OCI-LY7 (cell line): Measurements from ENCODE around the gene DHCR7. TPM values are rescaled to one million over a fixed set of nuclear protein-coding genes. Genes with fewer than 3 reads are reported as not detected.

Source experiments
- BruUV-seq: library from RNA; stranded (reverse); fragments of 400-500 nt; replicated peaks from 2 replicates; lab custom pipeline; 2021; lab: Mats Ljungman, UMichigan
- CTCF ChIA-PET: fragments of 300-600 bp; sonication (Branson Sonifier 250); formaldehyde crosslinking; loops from one replicate; lab custom pipeline; 2022; ENCODE audit warnings: antibody characterized with exemption; ENCODE audit not compliant: unreplicated experiment; lab: Charles Lee
- POLR2A ChIA-PET: fragments of 300-600 bp; sonication (Branson Sonifier 250); formaldehyde crosslinking; loops from one replicate; lab custom pipeline; 2022; ENCODE audit warnings: antibody characterized with exemption; lab: Charles Lee
- DNase-seq: peaks from one replicate; pipeline ENCODE4 v3.0.0-alpha.2; 2015; ENCODE audit warnings: low spot score
- H2AFZ ChIP-seq: fragments of 200-600 bp; sonication (generic), shearing (Covaris generic); 2 replicates; pipeline ENCODE4 v1.6.1; 2014; ENCODE audit warnings: mild to moderate bottlenecking, antibody characterized with exemption, low read length, moderate library complexity
- H3K27ac ChIP-seq: fragments of 200-600 bp; sonication (generic); 2 replicates; pipeline ENCODE4 v1.5.1; 2014; ENCODE audit warnings: mixed run types, low read depth, mild to moderate bottlenecking, moderate library complexity, low read length, inconsistent platforms; ENCODE audit not compliant: poor library complexity, severe bottlenecking
- H3K36me3 ChIP-seq: fragments of 200-600 bp; sonication (generic); 2 replicates; pipeline ENCODE4 v1.6.1; 2014; ENCODE audit warnings: mild to moderate bottlenecking, antibody characterized with exemption, low read length, moderate library complexity, mixed read lengths; ENCODE audit not compliant: insufficient read depth
- H3K4me1 ChIP-seq: fragments of 200-600 bp; sonication (generic); 2 replicates; pipeline ENCODE4 v1.5.1; 2014; ENCODE audit warnings: mild to moderate bottlenecking, low read length; ENCODE audit not compliant: insufficient read depth, poor library complexity, severe bottlenecking
- H3K4me2 ChIP-seq: fragments of 200-600 bp; sonication (generic); 2 replicates; pipeline ENCODE4 v1.6.1; 2014; ENCODE audit warnings: mild to moderate bottlenecking, low read length
- H3K4me3 ChIP-seq: fragments of 200-600 bp; sonication (generic); 2 replicates; pipeline ENCODE4 v1.5.1; 2014; ENCODE audit warnings: mild to moderate bottlenecking, low read depth, low read length; ENCODE audit not compliant: poor library complexity, severe bottlenecking
- H3K79me2 ChIP-seq: fragments of 200-600 bp; sonication (generic); 2 replicates; pipeline ENCODE4 v1.6.1; 2016; ENCODE audit warnings: low read depth, mild to moderate bottlenecking, low read length, moderate library complexity, mixed read lengths; ENCODE audit not compliant: insufficient read depth
- H3K9me2 ChIP-seq: fragments of 200-600 bp; sonication (generic); 2 replicates; pipeline ENCODE4 v1.6.1; 2016; ENCODE audit warnings: mild to moderate bottlenecking, low read length, mixed read lengths; ENCODE audit not compliant: insufficient read depth
- H3K9me3 ChIP-seq: fragments of 200-600 bp; sonication (generic); 2 replicates; pipeline ENCODE4 v1.6.1; 2014; ENCODE audit warnings: mild to moderate bottlenecking, mixed run types, low read length, mixed read lengths
- H4K20me1 ChIP-seq: fragments of 200-600 bp; sonication (generic); 2 replicates; pipeline ENCODE4 v1.6.1; 2014; ENCODE audit warnings: mild to moderate bottlenecking, antibody characterized with exemption, low read length, moderate library complexity, mixed read lengths; ENCODE audit not compliant: insufficient read depth
- CTCF ChIP-seq: fragments of 200-600 bp; sonication (generic); conservative IDR thresholded peaks from 2 replicates; pipeline ENCODE4 v1.5.1; 2014; ENCODE audit warnings: mild to moderate bottlenecking, antibody characterized with exemption, low read length, moderate library complexity, mixed read lengths
- EZH2phosphoT487 ChIP-seq: fragments of 200-600 bp; sonication (generic); IDR thresholded peaks from 2 replicates; pipeline ENCODE4 v1.6.1; 2018; ENCODE audit warnings: low read depth, borderline replicate concordance, mild to moderate bottlenecking, mixed run types, antibody characterized with exemption, low read length, moderate library complexity, mixed read lengths
- intact Hi-C: fragments of 100-400 bp; cut with micrococcal nuclease; formaldehyde crosslinking; loops from one replicate; pipeline ENCODE4 v1.10.0; 2022; ENCODE audit not compliant: unreplicated experiment
- total RNA-seq, 2 experiments: library from RNA; depleted of rRNA in 1 of 2; stranded (reverse); fragments of >200 nt in 1 of 2; shearing (Covaris generic) in 1 of 2; gene quantifications; 2 replicates each; pipeline ENCODE4 v1.2.3, GENCODE V29; 2014 to 2022

The DHCR7 gene
- total RNA-seq, 2 experiments from 2014 or later = 33.4 to 110 TPM

DNA sequence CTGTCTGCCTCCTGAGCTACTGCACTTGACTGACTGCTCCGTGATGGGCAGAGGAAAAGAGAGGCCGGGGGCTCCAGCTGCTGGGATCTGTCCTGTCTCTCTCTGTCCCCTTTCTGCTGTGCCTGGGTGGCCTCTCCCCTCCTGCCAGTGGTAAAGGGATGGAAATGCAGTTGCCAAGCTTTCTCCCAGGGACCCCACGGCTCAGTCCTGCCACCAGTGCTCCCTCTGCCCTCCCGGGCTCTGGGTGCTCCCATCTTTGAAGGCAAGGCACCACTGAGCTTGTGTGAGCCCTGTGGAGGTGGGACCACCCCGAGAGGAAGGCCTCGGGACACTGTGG is 36.8 kb upstream of the DHCR7 start:
- H3K4me2 ChIP-seq = no peak overlapping the region
- POLR2A ChIA-PET = no interaction called here
- no peak overlapping the region for H3K4me3 ChIP-seq
- no peak for TF ChIP-seq EZH2phosphoT487
- no peak for TF ChIP-seq CTCF
- no peaks in the 10 kb centered on the region for H3K79me2 ChIP-seq
- H3K36me3 ChIP-seq = peaks cover 29% of the 10 kb centered on the region
- H3K4me1 ChIP-seq = no peaks in the 10 kb centered on the region
- H3K27ac ChIP-seq = no peak overlapping the region
- no peaks in the 10 kb centered on the region for H3K9me3 ChIP-seq
- CTCF ChIA-PET = no interaction called here
- no peaks in the 10 kb centered on the region for H3K9me2 ChIP-seq
- H4K20me1 ChIP-seq = no peaks in the 10 kb centered on the region
- no peak overlapping the region for H2AFZ ChIP-seq
- intact Hi-C loops = no loop called here
- no TSS peak for BruUV-seq
- no peak for DNase-seq

DNA sequence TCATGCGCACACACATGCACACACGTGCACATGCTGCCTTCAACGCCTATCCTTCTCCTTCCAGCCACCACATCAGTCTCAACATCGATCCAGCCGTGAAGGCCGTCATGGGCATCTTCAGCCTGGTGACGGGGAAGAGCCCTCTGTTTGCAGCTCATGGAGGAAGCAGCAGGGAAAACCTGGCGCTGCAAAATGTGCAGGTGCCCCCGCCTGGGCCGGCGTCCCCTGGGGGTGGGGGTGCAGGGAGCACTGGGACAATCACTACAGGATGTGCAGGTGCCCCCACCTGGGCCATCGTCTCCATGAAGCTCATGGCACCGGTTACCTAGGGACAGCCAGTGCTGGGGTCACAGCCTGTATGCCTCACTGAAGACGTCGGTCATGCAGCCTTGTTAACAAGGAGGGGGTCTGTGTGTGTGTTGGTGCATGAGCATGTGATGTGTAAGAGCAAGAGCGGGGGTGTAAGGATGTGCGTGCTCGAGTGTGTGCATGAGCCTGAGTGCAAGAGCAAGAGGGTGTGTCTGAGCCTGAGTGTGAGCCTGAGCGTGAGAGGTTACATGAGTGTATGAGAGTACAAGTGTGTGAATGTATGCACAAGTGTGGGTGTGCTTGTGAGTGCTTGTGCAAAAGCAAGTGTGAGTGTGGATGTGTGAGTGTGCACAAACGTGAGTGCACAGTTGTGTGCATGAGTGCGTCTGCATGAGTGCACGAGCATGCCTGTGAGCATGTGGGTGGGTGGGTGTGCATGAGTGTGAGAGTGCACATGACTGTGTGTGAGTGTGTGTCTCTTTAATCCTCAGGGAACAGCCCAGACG is 36.3 kb upstream of the DHCR7 start:
- TF ChIP-seq CTCF (no peak), EZH2phosphoT487 (no peak)
- Histone ChIP-seq H3K27ac (no peak overlapping the region), H3K79me2 (no peaks in the 10 kb centered on the region), H3K4me3 (no peak overlapping the region), H2AFZ (no peak overlapping the region), H3K9me2 (no peaks in the 10 kb centered on the region), H3K9me3 (no peaks in the 10 kb centered on the region), H4K20me1 (no peaks in the 10 kb centered on the region), H3K36me3 (peaks cover 29% of the 10 kb centered on the region), H3K4me2 (no peak overlapping the region), H3K4me1 (no peaks in the 10 kb centered on the region)
- POLR2A ChIA-PET = no interaction called here
- no TSS peak for BruUV-seq
- intact Hi-C loops = no loop called here
- CTCF ChIA-PET = no interaction called here
- DNase-seq = no peak

DNA sequence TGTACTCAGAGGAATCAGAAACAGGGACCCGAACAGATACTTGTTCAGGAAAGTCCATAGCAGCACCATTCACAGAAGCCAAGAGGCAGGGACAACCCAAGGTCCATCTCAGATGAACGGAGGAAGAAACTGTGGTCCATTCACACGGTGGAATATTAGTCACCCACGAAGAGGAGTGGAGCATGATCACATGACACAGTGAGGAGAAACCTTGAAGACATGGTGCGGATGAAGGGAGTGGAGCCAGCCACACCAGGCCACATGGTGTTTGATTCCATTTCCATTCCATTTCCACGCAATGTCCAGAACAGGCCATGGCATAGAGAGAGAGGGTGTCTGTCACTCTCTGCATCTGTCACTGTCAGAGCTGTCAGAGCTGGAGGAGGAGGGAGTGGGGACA is 35.5 kb upstream of the DHCR7 start:
- Histone ChIP-seq H3K4me1 (no peaks in the 10 kb centered on the region), H3K27ac (no peak overlapping the region), H3K4me3 (no peak overlapping the region), H3K36me3 (peaks cover 29% of the 10 kb centered on the region), H4K20me1 (no peaks in the 10 kb centered on the region), H2AFZ (no peak overlapping the region), H3K79me2 (no peaks in the 10 kb centered on the region), H3K9me3 (no peaks in the 10 kb centered on the region), H3K9me2 (no peaks in the 10 kb centered on the region), H3K4me2 (no peak overlapping the region)
- CTCF ChIA-PET = no interaction called here
- TF ChIP-seq CTCF = no peak
- TF ChIP-seq EZH2phosphoT487 = no peak
- POLR2A ChIA-PET = no interaction called here
- no peak for DNase-seq
- BruUV-seq = no TSS peak
- intact Hi-C loops = no loop called here
